ENCODE results near the gene METTL1.

DNA sequence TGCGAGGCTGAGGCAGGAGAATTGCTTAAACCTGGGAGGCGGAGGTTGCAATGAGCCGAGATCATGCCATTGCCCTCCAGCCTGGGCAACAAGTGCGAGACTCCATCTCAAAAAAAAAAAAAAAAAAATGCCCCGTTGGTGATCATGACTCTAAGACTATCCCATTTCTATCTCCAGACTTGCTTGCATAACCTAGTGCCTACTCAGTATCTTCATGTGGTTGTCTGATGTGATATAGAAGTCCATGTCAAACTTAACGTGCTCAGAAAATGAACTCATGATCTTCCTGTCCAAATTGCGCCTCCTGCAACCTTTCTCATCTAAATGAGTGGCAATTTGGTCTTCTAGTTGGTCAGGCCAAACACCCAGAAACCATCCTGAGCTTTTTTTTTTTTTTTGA, 6.0 kb upstream of the METTL1 start:
- no peak for TF ChIP-seq EP300 (IDR thresholded peaks at IDR 0.05)
- TF ChIP-seq, protein P1, sequence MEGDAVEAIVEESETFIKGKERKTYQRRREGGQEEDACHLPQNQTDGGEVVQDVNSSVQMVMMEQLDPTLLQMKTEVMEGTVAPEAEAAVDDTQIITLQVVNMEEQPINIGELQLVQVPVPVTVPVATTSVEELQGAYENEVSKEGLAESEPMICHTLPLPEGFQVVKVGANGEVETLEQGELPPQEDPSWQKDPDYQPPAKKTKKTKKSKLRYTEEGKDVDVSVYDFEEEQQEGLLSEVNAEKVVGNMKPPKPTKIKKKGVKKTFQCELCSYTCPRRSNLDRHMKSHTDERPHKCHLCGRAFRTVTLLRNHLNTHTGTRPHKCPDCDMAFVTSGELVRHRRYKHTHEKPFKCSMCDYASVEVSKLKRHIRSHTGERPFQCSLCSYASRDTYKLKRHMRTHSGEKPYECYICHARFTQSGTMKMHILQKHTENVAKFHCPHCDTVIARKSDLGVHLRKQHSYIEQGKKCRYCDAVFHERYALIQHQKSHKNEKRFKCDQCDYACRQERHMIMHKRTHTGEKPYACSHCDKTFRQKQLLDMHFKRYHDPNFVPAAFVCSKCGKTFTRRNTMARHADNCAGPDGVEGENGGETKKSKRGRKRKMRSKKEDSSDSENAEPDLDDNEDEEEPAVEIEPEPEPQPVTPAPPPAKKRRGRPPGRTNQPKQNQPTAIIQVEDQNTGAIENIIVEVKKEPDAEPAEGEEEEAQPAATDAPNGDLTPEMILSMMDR (IDR thresholded peaks at IDR 0.05), result no peak

Measured in ovary (tissue), 3 donors.